C4-2B (cell line): ENCODE measurements around the gene IGSF6.

Experiments used
- H3K27ac ChIP-seq: fragments of 450-650 bp; 2 replicates; pipeline ENCODE4 v1.5.1; 2017
- CTCF ChIP-seq: fragments of 450-650 bp; conservative IDR thresholded peaks from 2 replicates; pipeline ENCODE4 v1.5.1; 2017; ENCODE audit warnings: mild to moderate bottlenecking
- ZFX ChIP-seq: fragments of 450-650 bp; IDR thresholded peaks from 2 replicates; pipeline ENCODE4 v1.6.1; 2017

IGSF6 gene

GRCh38 chr16:21600031-21600773, 52.2 kb downstream of the IGSF6 start:
- TF ChIP-seq ZFX, result peak; percentile 71
- 0 out of 2 replicates have a peak, but pooled peaks have one; percentile 9 for TF ChIP-seq CTCF
- peak overlapping the region; percentile 95 for H3K27ac ChIP-seq

DNA sequence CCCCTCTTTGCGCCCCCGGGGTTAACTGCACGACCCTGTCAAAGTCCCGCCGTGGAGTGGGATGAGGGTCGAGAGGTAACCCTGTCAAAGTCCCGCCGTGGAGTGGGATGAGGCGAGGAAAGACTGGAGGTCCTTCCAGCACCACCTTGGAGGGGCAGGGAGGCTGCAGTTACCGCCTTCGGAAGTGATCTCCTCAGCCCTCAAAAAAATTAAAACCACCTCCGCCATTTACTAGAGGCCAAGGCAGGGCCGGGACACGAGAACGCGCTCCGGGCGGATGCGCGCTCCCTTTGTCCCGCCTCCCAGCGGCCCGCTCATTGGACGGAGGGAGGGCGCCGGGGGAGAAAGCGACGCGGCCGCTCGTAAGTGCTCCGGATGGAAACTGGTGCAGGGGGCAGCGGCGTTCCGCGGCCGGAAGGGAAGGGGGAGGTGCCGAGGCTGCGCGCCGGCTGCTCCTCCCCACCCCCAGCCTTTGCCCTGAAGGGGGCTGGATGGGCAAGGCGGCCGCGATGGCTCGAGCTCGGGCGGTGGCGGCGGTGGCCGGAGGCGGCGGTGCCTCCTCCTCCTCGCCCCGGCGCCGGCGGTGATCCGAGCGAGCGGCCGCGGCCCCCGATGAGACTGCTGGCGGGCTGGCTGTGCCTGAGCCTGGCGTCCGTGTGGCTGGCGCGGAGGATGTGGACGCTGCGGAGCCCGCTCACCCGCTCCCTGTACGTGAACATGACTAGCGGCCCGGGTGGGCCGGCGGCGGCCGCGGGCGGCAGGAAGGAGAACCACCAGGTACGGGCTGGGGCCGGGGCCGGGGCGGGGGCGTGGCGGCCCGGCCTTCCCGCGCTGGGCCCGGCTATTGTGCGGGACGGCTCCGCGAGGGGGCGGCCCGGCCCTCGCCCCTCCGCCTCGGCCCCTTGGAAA, 53.0 kb downstream of the IGSF6 start, which contains the start of gene METTL9:
Gene METTL9, plus strand, starts transcription at position 456 of the 909 bp plus-strand sequence. Its CDS starts 157 bp downstream, at position 613.
- 0 out of 2 replicates have a peak, but pooled peaks have one; percentile 8 for TF ChIP-seq CTCF
- TF ChIP-seq ZFX, result peak; percentile 90

DNA sequence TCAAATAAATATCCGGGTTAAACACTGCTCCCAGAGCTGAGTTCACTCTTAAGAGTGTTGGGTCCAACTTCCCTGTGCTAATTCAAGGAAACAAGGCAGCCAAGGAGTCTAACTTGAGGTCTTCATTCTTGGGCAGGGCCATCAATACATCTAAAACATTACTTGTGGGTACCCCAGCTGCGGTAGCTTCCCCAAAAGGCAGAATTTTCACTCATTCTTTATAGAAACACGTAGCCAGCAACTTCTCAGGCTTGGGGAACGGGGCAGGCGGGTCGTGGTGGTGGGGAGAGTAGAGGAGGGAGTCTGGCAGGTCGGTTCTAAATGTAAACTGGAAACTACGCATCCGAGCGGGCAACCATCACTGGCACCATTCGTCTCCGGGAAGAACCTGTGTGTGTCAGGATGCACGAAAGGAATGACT, 53.7 kb downstream of the IGSF6 start:
- peak overlapping the region; percentile 95 for H3K27ac ChIP-seq
- TF ChIP-seq CTCF (no peak), ZFX (no peak)

More for the DNA sequence above, 53.0 kb downstream of the IGSF6 start, which contains the start of gene METTL9:
- H3K27ac ChIP-seq, result peak within 1 kb of the TSS; percentile 95

GRCh38 chr16:21598206-21598605, 54.2 kb downstream of the IGSF6 start:
- TF ChIP-seq CTCF, result no peak
- TF ChIP-seq ZFX, result no peak
- H3K27ac ChIP-seq, result peak overlapping the region; percentile 95

DNA sequence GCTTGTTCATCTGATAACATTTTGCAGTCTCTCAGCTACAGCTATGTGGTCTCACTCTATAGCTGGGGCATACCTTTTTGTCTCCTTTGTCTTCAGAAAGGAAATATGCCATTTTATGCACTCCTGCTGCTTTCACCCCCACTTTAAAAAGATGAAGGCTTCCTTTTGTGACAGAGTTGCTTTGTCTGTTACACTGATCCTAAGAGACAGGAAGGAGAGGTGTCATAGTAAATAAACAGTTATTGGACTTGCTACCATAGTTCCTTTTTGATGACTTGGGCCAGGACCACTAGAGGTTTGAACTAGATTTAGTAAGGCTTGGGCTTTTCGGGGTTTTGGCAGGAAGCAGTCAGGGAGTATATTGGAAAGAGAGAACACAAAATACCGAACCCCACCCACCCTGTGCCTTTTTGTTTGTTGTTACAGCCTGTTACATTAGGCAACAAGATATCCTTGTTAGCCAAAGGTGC, 54.8 kb downstream of the IGSF6 start:
- no peak overlapping the region for H3K27ac ChIP-seq
- TF ChIP-seq CTCF (no peak), ZFX (no peak)

- TF ChIP-seq CTCF (no peak), ZFX (no peak)
- no peak overlapping the region for H3K27ac ChIP-seq
Observed at GRCh38 chr16:21593530-21594289, 58.7 kb downstream of the IGSF6 start.
